Left forelimb (tissue), 1 donor: ENCODE results near the gene SLC35A2.

ENCODE experiments used
- DNase-seq: peaks from one replicate; pipeline ENCODE4 v3.0.0-alpha.2; 2018; ENCODE audit warnings: low spot score

The SLC35A2 gene

DNA sequence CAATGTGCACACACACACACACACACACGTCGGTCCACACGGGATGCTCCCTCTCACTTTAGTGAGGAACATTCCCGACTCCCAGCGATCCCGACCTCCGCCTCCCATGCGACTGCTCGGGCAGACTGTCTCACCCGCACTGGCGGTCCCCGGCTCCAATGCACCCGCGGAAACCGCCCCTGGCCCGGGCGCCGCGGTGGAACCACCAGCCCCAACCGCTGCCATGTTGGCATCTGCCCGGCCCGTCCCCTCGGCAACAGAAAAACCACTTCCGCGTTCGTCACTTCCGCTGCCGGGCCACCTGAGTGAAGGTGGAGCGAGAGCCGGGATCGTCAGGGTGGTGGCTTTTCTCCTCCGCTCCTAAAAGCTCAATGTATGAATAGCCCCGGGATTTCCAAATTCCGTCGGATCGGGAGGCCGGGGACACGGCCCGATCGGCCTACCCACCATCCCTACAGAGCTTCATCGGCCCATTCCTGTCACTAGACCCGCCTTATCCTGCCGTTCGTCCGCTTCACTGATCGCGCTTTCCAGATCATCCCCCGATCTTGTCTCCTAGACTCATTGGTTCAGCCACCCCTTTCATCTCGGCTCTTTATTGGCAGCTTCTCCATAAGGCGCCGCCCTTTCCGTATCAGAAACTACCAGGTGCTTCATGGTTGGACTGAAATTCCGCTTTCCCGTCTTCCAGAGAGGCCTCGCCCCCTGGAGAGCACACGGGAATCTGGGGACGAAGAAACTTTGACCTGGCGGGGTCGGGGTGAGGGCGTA is at the start of gene SLC35A2:
Gene SLC35A2, minus strand, starts transcription at position 235 of the 771 bp plus-strand sequence. Its CDS starts 10 bp downstream, at position 225.
- peak; percentile 85 for DNase-seq

DNA sequence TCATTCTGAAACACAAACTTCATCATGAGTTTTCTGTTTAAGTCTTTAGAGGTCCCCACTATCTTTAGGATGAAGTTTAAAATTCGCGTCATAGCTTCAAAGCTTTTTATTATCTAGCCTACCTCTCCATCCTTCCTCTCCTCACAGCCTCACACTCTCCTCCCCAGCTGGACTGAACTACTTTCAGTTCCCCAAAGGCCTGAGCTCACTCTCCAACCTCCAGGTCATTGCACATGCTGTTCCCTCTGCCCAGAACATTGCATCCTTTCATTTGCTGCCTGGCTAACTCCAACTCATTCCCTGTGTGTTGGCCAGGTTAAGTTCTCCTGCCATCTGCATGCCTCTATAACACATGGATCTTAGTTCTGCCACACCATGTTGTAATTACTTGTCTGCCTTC is 48.8 kb upstream of the SLC35A2 start:
- DNase-seq: no peak

DNA sequence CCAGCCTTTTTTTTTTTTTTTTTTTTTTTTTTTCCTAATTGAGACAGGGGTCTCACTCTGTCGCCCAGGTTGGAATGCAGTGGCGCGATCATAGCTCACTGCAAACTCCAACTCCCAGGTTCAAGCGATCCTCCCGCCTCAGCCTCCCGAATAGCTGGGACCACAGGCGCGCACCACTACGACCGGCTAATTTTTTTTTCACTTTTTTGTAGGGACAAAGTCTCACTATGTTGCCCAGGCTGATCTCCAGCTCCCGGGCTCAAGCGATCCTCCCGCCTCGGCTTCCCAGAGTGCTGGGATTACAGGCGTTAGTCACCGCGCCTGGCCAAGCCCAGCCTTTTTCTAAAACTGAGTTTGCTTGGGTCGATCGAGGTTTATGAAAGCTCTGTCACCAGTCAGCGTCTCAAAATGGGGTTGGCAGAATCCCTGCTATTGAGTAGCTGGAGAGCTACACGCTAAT is 47.2 kb upstream of the SLC35A2 start:
- DNase-seq: peak; percentile 70

DNA sequence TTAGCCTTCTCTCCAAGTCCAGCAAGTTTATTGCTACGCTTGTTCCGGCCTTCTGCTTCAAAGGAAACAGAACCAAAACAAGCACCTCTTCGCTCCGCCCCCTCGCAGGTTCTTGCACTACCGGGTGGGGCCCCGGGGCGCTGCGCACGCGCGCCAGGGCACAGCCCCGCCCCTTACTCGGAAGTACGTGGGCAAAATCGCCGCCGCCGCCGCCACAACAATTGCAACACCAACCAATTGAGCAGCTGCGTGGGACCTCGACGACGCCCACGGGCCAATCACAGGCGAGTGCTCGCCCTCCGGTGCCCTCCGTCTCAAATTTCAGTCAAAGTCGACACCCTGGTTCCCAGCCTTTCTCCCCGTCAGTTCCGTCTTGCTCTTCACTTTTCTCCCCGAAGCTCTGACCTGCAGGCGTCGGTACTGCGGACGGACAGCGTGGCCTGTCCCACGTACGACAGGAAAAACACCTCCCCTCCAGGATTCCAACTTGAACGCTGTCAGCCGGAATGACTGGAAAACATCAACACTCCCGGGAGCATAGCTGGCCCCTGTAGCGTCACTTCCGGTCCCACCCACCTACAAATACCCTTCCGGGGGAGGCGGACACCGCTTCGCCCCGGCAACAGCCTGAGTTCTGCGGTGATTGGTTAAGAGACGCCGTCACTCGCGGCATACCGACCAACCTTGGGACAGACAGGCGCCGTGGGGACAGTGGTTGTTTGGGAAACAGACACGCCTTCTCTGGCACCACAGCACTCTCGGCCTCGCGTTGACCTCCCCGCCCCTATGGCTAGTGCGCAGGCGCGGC is 46.6 kb upstream of the SLC35A2 start:
- DNase-seq: peak; percentile 94

DNA sequence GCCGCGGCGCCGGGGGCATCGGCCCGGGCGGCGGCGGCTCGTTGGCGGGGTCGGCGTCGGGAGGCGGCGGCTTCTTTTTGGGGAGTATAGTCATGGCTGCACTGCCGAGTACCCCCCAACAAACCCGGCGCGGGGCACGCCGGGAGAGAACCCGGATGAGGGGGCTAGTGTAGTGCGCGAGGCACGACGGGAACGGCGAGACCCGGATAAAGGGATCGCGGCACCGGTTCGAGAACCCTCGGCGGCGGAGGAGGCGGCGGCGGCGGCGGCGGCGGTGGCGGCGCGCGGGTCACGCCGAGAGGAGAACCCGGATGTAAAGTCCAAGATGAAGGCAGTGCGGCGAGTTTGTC is 46.0 kb upstream of the SLC35A2 start, which contains the start of gene OTUD5:
Gene OTUD5, minus strand, starts transcription at position 131 of the 350 bp plus-strand sequence. Its CDS starts 37 bp downstream, at position 94.
- DNase-seq: no peak

DNA sequence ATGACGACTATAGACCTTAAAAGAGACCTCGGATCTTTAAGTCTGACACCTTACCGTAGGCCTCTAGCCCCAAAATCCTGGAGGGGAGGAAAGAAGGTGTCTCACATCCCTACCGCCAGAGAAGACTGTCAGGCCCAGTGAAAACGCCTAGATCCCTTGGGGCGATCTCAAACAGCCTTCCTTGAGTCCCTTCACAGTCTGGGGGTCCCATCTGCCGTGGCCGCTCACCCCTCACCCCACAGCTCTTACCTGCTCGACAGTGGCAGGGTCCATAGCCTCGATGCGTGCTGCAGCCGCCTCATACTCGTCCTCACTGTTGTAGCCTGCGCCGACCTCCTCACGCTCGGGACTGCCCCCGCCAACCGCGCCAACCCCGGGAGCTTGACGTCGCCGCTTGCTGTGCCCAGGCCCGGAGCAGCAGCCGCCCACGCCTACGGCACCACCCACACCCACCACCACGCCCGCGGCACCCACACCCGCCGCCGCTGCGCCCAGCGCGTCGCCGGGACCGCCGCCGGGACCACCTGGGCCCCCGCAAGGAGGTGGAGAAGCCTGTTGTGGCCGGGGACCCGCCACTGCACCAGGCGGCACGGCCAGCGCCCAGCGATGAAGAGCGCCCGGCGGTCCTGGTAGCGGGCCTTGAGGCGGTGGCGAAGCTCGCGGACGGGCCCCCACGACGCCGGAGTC is 45.4 kb upstream of the SLC35A2 start:
- DNase-seq: no peak

DNA sequence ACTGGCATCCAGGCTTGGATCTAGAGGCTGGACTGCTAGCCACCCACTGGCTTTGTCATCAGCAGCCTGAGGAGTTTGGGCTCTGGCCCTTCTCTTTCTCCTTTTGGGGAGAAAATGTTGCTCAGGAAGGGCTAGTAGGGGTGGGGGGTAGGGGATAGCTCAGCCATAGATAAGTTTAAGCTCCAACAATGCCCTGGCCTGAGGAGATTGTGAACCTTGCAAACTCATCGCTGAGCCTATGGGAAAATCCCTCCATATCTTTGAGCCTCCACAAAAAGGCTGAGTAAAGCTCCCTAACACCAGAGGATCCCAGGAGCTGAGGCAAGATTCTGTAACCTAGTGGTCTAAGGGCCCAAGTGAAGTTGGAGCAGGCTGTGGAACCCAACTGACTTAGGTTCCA is 37.1 kb upstream of the SLC35A2 start:
- DNase-seq: no peak

DNA sequence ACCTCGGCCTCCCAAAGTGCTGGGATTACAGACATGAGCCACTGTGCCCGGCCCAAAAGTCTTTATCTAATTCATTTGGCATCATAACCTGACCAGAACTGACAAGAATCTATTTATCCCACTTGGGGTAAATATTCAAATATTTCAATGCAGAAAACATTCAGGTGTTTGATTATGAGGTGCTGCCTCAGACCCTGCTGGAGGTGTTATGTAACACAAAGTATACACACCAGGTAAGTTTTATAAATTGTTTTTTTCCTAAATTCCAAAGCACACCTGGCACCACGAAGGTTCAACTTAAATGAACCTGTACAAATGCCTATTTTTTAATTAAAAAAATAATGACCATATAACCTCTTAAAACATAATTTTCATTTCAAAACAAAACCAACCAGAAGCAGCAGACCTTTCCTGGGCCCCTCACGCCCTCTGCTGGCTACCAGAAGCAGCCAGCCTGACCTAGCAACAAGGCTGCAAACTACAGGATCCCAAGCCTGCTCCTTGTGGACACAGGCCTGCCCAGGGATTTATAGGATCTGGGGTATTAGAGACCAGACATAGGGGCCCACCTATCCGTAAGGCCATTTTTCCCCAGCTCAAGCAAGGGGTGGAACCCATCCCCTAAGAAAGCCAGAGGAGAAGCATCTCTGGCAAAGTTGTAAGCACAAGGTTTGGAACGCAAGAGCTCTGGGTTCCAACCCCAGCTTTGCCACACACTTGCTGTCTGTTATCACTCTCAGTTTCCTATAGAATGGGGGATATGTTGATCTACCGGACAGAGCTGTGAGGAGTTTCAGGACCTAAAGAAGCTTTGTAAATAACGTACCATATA is 34.3 kb upstream of the SLC35A2 start:
- DNase-seq: no peak

DNA sequence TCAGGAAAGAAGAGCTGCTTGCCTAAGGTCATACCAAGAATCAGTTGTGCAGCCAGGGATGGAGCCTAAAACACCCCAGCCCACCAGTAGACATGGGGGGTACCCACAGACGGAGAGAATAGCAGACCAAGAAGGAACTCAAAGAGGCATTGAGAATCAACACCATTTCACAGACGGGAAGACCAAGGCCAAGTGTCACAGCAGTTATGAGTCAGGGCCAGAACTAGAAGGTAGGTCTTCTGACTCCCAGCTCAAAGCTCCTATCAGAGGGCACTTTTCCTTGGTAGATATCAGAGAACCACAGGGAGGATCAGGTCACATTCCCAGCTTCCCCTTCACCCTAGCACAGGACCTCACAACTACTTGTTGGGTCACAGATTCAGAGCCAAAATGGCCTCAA is 31.4 kb upstream of the SLC35A2 start:
- no peak for DNase-seq

DNA sequence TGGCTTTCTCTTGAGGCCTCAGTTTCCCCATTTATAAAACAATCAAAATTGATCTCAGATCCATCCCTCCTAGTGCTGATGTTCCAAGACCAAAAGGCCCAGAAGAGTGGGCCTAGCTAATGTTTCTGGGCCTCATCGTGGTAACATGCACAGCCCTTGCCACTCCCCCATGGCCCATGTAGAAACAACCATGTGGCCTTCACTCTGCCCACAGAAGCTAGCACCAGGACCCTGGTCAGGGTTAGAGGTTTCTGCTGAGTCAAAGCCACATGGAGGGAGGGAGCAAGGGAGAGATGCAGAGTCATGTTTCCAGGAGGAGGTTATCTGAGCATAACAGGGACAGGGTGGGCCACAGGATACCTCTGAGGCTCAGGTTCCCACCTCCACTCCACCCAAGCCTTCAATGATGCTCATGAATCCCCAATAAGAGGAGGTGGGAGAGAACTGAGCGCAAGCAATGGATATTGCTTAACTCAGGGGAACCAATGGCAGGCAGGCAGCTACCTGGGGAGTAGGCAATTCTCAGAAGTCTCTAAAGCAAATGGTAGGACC is 29.0 kb upstream of the SLC35A2 start:
- DNase-seq: no peak

DNA sequence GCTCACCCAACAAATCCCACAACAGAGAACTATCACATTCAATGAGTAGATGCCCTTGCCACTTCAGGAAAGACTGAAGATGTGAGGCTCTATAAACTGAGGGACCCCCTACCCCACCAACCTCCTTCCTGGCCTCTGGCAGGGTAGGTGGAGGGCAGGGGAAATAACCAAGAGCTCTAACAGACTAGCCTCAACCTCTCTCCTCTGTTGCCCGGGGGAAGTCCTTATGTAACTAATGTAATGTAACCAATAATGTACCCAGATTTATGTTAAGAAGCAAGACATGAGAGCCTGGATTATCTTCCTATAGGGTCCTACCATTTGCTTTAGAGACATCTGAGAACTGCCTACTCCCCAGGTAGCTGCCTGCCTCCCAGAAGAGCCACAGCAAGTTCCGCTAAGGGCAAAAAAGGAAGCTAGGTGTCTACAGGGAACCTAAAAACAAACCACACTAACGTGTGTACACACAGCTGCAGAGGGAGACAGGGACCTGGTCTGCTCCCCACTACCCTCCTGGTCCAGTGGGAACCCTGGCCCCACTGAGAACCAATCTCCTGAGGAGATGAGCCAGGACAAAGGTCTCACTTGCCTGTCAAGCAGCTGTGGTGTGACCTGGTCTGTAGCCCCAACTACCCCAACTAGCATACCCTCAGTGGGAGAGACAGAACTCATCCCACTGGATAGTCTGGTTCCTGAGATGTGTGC is 28.2 kb upstream of the SLC35A2 start:
- no peak for DNase-seq

DNA sequence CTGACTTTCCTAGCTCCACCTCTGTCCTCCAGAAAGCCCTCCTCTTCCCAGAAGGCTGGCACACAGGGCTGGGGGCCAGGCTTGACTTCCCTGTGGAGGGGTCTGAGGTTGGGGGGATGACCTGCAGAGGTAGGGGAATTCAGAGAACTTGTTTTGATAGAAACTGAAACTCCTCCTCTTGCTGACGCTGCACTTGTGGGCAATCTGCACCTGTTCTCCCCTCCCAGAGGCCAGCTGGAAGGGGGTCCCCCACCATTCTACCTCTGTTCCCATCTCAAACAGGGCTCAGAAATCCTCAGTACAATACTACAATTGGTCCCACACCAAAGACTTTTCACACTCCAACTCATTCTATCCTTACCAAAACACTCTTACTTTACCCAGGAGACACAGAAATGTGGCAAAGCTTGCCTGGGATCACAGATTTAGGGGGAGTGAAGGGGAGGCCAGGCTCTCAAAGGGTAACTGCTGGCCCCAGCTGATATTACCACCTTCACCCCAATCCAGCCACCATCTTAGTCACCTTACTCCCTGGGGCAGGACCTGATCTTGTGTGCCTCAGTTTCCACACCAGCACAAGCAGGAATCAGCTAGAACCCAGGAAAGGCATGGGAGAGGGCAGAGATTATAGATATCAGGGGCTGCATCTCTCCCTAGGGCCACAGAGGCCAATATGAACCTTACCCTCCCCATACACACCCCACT is 27.4 kb upstream of the SLC35A2 start:
- no peak for DNase-seq

DNA sequence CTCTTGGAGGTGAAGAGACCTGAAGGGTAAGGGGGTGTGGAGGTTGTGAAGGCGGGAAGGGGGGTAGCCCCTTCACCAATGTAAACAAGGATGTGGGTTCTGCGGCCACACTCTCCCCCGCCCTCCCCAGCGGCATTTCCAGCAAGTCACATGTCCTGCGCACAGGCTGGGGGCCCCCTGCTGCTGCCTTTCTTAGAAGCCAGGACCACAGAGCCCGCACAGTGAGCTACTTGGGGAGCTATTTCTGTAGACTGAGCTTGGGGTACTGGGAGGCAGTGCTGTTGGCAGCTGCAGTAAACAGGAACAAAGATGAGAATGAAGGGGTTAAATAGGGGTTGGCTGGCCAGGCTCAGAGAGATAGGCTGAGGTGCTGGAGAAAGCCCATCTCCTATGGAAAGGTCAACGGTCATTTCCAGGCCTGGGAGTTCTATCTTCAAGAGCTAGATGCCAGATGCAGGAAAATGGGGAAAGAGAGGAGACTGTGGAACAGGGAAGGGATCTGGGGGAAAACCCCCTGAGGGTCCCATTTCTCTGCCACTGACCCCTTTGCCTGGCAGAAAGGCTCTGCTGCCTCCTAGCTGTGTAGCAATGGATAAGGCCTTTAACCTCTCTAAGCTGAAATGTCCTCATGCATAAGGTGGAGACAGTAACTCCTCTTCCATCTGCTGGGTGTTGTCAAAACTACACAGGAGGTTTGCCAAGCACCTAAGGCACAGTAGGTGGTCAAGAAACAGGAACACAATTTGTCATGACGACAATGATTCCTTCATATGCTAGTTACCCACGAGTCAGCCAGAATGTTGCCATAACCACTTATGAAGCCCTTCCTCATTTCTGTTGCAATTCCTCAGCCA is 25.8 kb upstream of the SLC35A2 start:
- DNase-seq: no peak

DNA sequence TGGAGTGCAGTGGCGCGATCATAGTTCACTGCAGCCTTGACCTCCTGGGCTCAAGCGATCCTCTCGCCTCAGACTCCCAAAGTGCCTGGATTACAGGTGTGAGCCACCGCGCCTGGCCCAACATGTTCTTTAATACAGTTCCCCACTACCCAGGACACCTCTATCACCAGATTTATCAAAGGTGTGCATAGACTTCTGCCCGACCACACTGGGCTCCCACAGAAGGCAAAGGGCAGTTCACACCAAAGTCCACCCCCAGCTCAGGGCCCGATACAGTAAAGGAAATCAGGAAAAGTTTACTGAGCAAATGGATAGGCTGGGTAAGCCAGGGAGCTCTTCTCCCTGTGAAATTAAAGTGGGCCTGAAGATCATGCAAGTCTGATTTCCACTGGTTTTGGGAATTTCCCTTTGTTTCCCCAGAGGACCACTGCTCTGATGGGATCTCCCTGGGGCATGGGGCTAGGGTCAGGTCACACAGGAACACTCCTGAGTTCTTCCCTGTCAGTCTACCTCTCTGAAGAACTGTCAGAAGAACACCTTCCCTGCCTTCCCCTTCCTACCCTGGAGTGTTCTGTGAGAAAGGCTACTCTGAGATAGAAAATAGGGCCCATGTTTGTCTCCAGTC is 25.1 kb upstream of the SLC35A2 start:
- DNase-seq: no peak

DNA sequence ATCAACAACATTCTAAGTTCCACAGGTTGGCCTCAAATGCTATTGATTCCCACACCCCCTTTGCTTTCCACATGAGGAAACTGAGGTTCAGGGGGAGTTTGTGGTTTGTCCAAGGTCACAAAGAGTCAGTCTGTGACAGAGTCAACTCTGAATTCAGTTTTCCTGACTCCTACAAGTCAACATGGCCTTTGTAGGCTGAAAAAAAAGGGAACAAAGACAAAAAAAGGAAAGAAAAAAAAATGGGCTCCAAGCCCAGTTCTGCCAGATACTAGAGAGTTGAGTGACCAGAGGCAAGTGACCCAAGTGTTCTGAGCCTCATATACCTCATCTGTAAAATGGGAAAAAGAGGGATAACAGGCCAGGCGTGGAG is 23.8 kb upstream of the SLC35A2 start:
- DNase-seq: no peak

DNA sequence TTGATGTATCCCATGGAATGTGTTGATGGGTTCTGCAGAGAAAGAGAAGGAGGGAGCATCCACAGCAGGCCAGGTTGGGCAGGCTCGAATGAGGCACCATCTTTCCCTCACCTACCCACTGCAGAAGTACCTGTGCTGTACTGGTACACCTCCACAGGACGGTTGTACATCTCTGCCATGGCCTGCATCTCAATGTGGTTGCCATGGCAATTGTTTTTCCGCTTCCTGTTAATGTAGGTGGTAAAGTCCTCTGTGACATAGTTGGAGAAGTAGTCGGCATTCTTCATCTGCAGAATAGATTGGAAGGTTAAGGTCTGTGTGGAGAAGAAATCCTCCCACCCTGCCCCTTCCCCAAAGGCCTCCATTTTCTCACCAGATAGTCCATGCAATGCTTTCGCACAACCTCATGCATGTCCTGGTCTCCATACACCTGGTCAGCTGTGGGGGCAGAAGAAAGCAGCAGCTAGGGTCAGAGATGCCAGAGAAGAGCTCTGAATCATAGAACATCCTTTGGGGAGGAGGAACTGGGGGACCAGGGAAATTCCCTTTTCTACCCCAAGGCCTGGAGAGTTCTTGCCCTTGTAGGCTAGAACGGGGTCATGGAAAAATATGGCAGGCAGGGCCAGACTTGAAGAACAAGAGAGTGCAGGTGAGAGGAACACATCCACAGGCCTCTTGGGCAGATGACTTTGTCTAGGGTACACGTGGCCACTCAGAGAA is 23.3 kb upstream of the SLC35A2 start:
- DNase-seq: no peak

DNA sequence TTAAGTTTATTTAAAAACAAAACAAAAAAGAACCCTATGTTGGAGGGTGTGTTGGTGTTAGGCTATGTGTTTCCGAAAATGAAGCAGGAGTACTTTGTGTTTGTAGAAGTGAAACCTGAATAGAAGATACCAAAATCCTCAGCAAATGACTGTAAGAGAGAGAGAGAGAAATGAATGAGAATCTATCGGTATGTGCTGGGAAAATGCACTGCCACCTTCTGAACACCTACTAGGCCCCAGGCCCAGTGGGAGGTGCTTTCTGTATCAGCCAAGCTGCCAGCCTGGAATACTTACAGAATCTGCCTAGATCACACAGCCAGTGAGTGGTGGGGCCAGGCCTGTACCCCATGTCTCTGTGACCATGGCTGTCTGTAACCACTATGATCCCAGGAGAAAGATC is 22.3 kb upstream of the SLC35A2 start:
- DNase-seq: no peak

DNA sequence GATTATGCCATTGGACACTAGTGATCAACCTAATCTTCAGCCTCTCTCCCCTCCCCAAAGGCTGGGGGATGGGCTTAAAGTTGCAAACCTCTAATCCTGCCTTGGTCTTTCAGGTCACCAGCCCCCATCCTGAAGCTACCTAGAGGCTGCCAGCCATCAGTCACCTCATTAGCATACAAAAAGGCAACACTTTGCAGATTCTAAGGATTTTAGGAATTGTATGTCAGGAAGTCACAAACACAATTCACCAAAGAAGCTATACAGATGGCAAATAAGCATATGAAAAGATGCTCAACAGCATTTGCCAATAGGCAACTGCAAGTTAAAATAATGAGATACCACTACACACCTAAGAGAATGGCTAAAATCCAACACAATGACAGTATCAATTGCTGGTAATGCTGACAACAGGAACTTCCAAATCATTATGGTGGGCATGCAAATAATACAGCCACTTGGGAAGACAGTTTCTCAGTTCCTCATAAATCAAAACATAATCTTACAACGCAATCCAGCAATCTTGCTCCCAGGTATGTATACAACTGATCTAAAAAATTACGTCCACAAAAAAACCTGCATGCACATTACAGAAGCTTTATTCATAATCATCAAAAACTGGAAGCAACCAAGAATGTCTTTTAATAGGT is 16.4 kb upstream of the SLC35A2 start:
- DNase-seq: no peak
